H1 (cell line): ENCODE data around the gene DDX31. TPM values are rescaled to one million over a fixed set of nuclear protein-coding genes. Genes with fewer than 3 reads are reported as not detected.

Experiments used
- ASH2L ChIP-seq: fragments of 200-600, 300-600 bp; sonication (generic); IDR thresholded peaks from one replicate; pipeline ENCODE4 v1.7.1; 2017; ENCODE audit warnings: low read length
- JUN ChIP-seq: IDR thresholded peaks from 2 replicates; pipeline ENCODE4 v1.6.1; 2011; ENCODE audit warnings: low read depth, mild to moderate bottlenecking, improper control_type of control experiment, low read length
- polyA plus RNA-seq, 7 experiments: library from polyadenylated mRNA; depleted of rRNA in 3 of 7; stranded (reverse) in 5 of 7; unstranded in 2 of 7; fragments of >200 nt in 5 of 7; fragments of 200-250 nt in 2 of 7; gene quantifications; 1 replicate in 5 of 7; 2 replicates in 1 of 7; 4 replicates in 1 of 7; pipeline versions ENCODE4 v1.2.1 to v1.2.3, GENCODE V29; 2011 to 2013; ENCODE audit warnings: missing spikeins in 2 of 7, mixed read lengths in 2 of 7
- total RNA-seq: library from RNA; stranded (reverse); fragmentation: NEBNext Ultra II Directional; extraction: Animal tissue kit (Norgen Biotek cat#: 25700); gene quantifications from 2 replicates; pipeline ENCODE4 v1.2.1, GENCODE V29; 2021

The DDX31 gene
- total and polyA plus RNA-seq, 2 of the 8 experiments (the other 6 are each of a cell fraction or from before 2014, with no cell fraction given), result 9.5 to 23.7 TPM

DNA sequence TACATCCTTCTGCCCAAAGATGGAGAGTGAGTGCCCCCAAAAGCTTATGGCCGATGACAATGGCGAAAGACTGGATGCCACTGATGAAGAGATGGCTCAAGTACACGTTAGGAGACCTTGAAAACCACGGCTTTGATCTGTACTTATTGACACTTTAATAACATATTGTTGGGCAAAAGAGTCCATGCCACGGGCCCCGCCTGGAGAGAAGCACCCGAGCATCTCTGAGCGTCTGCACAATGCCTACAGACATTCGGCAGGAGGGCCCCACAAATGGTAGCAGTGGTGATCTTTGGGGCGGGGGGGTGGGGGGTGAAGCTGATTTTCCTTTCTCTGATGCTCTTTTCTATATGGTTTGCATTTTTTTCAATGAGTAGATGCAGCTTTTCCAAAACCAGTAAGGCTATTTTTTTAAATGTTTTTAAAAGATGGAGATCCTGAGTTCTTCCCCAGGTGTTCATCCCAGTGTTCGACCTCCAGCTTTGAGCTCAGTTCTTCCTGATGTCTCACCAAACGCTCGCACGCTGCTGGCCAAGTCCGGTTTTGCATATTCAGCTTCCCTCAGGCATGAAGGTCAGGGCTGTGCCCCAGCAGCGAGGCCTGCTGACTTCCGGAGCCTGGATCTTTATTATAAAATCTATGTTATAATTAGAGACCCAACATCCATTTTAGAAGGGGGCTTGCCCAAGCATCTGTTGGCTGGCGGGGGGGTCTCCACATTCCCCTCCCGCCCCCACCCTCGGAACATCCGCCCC is 121.6 kb downstream of the DDX31 start (continued):
- no peak for TF ChIP-seq JUN
- TF ChIP-seq ASH2L, result no peak
- TF ChIP-seq, all 59 proteins: peak for 0
